ENCODE results near the gene DMRTA1.

GRCh38 chr9:22481566-22481965 is 34.9 kb downstream of the DMRTA1 start:
- TF ChIP-seq HNF4A (conservative IDR thresholded peaks at IDR 0.05) (no peak), FOXA2 (IDR thresholded peaks at IDR 0.05) (no peak)
